HG02798 (cell line): ENCODE measurements around the gene PCNP.
"Not testable (repeated sequence)": the region's sequence is repeated elsewhere in the genome, so short reads cannot be mapped to it uniquely, and the experiment has no call there.

ENCODE experiments used
- ATAC-seq: cut with Tn5 transposase; IDR thresholded peaks from one replicate; pipeline ENCODE4 v1.9.1; 2021; ENCODE audit warnings: mild to moderate bottlenecking; ENCODE audit not compliant: unreplicated experiment, poor library complexity

Gene PCNP

DNA sequence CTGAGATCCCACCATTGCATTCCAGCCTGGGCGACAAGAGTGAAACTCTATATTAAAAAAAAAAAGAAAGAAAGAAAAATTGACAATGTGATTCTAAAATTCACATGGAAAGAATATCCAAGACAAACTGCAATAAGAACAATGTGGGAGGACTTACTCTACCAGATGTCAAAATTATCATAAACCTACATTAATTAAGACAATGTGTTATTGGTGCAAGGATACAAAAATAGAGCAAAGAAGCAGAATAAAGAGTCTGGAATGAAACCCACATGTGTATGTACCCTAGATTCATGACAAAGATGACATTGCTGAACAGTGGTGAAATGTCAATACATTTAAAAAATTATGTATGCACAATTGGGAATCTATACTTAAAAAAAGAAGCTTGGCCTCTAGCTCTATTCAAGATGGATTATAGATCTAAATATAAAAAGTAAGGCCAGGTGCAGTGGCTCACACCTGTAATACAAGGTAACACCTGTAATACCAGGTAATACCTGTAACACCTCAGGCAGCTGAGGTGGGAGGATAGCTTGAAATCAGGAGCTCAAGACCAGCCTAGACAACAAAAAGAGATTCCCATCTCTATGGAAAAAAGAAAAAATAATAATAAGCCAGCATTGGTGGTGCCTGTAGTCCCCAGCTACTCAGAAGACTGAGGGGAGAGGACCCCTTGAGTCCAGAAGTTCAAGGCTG lies 57.3 kb downstream of the PCNP start:
- no peak for ATAC-seq

DNA sequence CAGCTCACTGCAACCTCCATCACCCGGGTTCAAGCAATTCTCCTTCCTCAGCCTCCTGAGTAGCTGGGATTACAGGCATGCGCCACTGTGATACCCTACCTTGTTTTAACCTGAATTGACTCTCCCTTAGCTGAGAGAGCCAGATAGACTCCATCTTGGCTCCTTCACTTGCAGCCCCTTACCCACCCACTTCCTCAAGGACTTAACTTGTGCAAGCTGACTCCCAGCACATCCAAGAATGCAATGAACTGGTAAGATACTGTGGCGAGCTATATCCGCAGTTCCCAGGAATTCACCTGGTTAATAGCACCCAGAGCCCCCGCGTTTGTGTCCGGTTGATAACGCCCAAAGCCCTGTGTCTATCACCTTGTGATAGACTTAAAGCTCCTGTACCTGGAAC lies 58.0 kb downstream of the PCNP start:
- ATAC-seq = not testable (repeated sequence)

DNA sequence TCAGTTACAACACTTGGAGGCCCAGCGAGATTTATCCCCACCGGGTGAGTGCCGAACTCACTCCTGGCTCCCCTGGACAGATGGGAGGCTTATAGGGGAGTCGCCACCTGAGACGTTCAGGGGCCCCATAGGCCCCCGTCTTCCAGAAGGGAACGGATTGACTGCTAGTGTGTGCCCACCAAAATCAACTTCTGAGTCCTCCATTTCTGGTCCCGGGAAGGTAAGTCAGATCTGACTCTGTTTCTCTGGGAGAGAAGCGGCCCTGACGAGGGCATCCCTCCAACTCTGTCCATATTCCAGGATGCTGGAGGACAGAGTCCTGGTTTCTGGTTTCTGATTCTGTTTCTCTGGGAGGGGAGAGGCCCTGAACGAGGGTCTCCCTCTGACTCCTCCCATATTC lies 58.6 kb downstream of the PCNP start:
- no peak for ATAC-seq

DNA sequence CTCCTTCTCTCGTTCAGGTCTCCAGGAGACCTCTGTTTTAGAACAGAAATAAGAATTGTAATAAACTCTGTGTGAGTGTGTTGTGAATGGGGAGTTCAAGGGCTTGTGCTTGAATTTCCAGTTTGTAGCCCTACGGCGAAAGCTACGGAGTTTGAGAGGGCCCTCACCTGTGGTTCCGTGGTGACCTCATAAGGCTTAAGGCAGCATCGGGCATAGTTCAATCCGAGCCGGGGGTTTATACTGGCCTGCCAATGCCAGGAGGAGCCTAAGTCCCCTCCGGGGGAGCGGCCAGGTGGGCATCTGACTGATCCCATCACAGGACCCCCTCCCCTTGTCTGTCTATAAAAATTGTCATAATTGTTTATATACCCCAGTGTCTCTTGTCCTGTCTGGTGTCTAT lies 59.2 kb downstream of the PCNP start:
- no peak for ATAC-seq

DNA sequence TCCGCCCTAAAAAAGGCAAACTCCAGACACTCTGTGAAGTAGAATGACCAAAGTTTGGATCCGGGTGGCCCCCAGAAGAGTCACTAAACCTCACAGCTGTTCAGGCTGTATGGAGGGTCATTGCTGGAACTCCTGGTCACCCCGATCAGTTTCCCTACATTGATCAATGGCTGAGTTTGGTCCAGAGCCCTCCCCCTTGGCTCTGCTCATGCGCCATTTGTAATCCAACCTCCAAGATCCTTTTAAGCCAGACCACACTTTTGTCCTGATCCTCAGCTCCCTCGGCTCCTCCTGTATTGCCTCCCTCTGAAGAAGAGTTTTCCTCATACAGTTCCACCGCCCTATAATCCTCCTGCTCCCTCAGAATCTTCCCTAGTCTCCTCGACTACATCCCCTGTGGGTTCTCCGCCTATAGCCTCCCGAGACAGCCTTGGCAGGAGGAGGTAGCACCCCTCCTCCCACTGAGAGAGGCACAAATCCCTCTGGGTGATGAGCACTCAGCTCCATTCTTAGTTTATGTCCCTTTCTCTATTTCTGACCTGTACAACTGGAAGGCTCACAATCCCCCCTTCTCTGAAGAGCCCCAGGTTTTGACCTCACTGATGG lies 60.7 kb downstream of the PCNP start:
- ATAC-seq = no peak

DNA sequence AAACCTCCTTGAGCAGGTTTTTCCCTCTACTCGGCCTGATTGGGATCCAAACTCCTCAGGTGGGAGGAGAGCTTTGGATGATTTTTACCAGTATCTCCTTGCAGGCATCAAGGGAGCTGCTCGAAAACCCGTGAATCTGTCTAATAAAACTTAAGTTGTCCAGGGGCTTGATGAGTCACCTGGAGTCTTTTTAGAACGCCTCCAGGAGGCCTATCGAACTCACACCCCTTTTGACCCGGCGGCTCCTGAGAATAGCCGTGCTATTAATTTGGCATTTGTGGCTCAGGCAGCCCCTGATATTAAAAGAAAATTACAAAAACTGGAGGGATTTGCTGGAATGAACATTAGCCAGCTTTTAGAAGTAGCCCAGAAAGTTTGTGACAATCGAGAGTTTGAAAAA lies 61.4 kb downstream of the PCNP start:
- ATAC-seq = no peak

DNA sequence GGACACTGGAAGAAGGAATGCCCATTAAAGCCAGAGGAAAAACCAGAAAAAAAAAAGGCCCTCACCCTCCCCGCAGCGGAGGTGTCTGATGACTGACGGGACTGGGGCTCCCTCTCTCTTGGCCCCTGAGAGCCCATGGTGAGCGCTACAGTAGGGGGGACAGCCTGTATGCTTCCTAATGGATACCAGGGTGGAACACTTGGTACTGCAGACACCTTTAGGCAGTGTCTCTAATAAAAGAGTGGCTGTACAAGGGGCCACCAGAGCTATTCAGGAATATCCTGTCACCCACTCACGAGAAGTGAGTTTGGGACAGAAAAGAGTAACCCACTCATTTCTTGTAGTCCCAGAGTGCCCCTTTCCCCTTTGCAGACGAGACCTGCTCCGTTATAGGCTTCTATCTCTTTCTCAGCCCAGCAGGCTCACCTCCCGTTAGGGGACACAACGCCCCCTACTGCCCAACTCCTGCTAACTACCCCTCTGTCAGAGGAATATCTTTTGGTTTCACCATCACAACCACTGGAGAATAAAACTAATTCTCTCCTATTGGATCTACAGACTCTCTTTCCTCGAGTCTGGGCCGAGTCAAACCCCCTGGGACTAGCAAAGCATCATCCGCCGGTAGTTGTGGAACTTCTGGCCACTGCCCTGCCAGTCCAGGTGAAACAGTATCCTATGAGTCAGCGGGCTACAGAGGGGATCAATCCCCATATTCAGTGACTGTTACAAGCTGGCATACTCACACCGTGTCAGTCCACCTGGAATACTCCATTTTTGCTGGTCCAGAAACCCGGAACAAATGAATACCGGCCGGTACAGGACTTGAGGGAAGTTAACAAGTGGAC lies 62.2 kb downstream of the PCNP start:
- ATAC-seq = peak; percentile 94

DNA sequence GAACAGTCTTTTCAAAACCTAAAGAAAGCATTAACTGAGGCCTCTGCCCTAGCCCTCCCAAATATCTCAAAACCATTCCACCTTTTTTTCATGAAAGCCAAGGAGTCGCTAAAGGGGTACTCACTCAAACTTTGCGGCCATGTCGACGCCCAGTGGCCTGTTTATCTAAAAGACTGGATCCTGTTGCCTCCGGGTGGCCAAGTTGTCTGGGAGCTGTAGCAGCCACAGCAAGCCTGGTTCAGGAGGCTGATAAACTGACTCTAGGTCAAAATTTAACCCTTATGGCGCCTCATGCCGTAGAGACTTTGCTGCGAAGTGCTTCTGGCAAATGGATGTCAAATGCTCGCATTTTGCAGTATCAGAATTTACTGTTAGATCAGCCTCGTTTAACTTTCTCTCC lies 63.5 kb downstream of the PCNP start:
- ATAC-seq = no peak

DNA sequence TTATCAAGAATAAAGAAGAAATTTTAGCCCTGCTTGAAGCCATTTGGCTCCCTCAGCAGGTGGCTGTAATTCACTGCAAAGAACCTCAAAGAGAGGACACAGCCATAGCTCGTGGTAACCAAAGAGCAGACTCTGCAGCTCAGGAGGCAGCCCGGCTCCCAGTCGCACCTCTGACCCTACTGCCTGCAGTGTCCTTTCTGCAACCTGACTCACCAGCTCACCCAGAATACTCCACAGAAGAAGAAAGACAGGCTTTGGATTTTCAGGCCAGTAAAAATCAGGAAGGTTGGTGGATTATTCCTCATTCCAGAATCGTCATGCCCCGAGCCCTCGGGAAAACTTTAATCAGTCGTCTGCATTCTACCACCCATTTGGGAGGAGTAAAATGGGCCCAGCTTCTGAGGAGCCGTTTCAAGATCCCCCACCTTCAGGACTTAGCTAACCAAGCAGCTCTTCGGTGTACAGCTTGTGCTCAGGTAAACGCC lies 64.3 kb downstream of the PCNP start:
- ATAC-seq = no peak

DNA sequence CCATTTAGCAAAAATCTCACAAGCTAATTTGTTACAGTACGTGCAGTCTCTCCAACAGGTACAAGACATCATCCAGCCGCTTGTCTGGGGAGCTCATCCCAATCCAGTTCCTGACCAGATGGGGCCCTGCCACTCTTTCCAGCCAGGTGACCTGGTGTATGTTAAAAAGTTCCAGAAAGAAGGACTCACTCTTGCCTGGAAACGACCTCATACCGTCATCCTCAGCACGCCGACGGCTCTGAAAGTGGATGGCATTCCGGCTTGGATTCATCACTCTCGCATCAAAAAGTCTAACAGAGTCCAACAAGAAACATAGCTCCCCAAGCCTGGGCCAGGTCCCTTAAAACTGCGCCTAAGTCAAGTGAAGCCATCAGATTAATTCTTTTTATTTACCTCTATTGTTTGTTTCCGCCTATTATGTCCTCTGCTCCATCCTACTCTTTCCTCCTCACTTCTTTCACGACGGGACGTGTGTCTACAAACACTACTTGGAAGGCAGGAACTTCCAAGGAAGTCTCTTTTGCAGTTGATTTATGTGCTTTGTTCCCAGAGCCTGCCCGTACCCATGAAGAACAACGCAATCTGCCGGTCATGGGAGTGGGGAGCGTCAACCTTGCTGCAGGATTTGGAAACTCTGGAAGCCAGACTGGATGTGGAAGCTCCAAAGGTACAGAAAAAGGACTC lies 65.4 kb downstream of the PCNP start:
- no peak for ATAC-seq

DNA sequence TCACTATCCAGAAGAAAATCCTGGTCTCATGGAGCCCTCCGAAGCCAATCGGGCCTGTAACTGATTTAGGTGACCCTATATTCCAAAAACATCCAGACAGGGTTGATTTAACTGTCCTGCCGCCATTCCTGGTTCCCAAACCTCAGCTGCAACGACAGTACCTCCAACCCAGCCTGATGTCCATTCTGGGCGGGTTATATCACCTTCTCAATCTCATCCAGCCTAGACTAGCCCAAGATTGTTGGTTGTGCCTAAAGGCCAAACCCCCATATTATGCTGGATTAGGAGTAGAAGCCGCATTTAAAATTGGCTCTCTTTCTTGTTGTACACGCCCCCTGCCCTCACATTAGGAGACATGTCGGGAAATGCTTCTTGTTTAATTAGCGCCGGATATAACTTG lies 66.3 kb downstream of the PCNP start:
- no peak for ATAC-seq

DNA sequence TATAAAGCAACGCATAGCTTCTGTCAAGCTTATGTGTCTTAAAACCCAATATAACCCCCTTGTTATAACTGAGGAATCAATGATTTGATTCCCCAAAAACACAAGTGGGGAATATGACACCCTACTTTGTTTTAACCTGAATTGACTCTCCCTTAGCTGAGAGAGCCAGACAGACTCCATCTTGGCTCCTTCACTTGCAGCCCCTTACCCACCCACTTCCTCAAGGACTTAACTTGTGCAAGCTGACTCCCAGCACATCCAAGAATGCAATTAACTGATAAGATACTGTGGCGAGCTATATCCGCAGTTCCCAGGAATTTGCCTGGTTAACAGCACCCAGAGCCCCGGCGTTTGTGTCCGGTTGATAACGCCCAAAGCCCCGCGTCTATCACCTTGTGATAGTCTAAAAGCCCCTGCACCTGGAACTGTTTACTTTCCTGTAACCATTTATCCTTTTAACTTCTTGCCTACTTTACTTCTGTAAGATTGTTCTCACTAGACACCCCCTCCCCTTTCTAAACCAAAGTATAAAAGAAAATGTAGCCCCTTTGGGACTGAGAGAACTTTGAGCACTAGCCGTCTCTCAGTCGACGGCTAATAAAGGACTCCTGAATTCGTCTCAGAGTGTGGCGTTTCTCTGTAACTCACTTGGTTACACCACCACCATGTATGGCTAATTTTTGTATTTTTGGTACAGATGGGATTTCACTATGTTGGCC lies 67.6 kb downstream of the PCNP start:
- not testable (repeated sequence) for ATAC-seq

DNA sequence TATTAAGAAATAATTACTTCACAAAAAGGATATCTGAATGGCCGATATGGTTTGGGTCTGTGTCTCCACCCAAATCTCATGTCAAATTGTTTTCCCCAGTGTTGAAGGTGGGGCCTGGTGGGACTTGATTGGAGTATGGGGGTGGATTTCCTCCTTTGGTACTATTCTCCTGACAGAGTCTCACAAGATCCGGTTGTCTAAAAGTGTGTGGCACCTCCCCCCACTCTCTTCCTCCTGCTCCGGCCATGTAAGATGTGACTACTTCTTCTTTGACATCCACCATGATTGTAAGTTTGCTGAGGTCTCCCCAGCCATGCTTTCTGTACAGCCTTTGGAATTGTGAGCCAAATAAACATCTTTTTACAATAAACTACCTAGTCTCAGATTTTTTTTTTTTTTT lies 68.5 kb downstream of the PCNP start:
- ATAC-seq = no peak

DNA sequence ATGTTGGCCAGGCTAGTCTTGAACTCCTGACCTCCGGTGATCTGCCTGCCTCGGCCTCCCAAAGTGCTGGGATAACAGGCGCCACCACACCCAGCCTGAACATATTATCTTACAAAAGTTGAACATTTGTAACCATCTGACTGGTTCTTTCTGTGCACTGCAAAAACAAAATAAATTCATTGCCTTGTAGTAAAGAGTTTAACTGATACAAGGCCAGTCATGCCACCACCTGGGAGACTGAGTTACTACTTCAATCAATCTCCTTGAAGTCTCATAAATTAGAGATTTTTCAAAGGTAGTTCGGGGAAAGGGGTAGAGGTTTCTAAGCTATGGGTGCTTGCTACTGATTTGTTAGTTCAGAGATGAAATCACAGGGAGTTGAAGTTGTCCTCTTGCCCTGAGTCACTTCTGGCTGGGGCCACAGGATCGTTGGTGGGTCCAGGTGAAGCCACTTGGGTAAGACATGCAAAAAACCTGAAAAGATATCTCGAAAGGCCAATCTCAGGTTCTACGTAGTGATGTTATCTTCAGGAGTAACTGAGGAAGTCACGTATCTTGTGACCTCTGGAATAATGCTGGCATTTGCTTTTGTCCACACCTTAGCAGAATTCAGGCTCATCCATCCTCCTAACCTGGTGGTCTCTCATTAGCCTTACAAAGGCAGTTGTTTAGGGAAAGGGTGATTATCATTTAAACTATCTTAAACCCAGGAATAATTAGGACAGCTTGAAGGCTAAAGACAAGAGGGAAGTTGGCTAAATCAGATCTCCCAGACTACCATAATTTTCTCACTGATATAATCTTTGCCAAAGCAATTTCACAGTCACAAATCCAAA lies 69.2 kb downstream of the PCNP start:
- no peak for ATAC-seq
